Measurements from ENCODE around the gene ITGAX. TPM values are rescaled to one million over a fixed set of nuclear protein-coding genes. Genes with fewer than 3 reads are reported as not detected.

ITGAX gene
- total and polyA plus RNA-seq, 2 of the 8 experiments (the other 6 are each of a cell fraction or from before 2014, with no cell fraction given), result 0.30 TPM; not detected in 1

- Histone ChIP-seq H3K36me3 (ENCODE audit: control insufficient read depth in 2 of 4, insufficient read depth in 4 of 4, low read length in 3 of 4) (no peaks in the 10 kb centered on the region), H3K4ac (replicated peaks; ENCODE audit: insufficient read length, low read depth, low read length) (no peak overlapping the region), H3K9ac (replicated peaks in 1 of 4; ENCODE audit: extremely low read depth in 1 of 4, low read depth in 3 of 4, low read length in 3 of 4) (no peak overlapping the region), H3K79me1 (ENCODE audit: low read depth, low read length) (no peaks in the 10 kb centered on the region), H3K23me2 (ENCODE audit: low read depth, low read length) (no peaks in the 10 kb centered on the region), H4K8ac (ENCODE audit: extremely low read depth, insufficient read depth, low read length) (no peak overlapping the region), H3K14ac (ENCODE audit: insufficient read length) (no peak overlapping the region), H3K23ac (ENCODE audit: insufficient read length) (no peak overlapping the region), H3K9me3 (ENCODE audit: insufficient read depth in 2 of 2, low read depth in 1 of 2, low read length in 1 of 2) (no peaks in the 10 kb centered on the region), H2BK20ac (ENCODE audit: low read length) (no peak overlapping the region), H3K27ac (ENCODE audit: low read depth, low read length) (no peak overlapping the region), H2AFZ (ENCODE audit: low read length) (no peak overlapping the region), H2AK5ac (ENCODE audit: low read depth, low read length) (no peak overlapping the region), H3K18ac (ENCODE audit: extremely low read depth, low read length) (no peak overlapping the region), H2BK15ac (ENCODE audit: low read length) (no peak overlapping the region), H3K79me2 (ENCODE audit: control insufficient read depth in 1 of 2, insufficient read depth in 2 of 2, low read length in 2 of 2) (no peaks in the 10 kb centered on the region), H3K4me2 (ENCODE audit: insufficient read depth in 1 of 2, low read depth in 2 of 2, low read length in 2 of 2) (no peak overlapping the region), H2BK12ac (ENCODE audit: low read depth, low read length) (no peak overlapping the region), H4K91ac (replicated peaks; ENCODE audit: insufficient read length, low read length) (no peak overlapping the region), H3K56ac (replicated peaks; ENCODE audit: insufficient read length, low read depth, low read length) (no peak overlapping the region), H3K4me1 (replicated peaks in 1 of 4; ENCODE audit: control insufficient read depth in 3 of 4, insufficient read depth in 4 of 4, low read length in 3 of 4) (no peaks in the 10 kb centered on the region), H4K20me1 (replicated peaks in 1 of 2; ENCODE audit: control insufficient read depth in 1 of 2, insufficient read depth in 2 of 2, low read length in 2 of 2) (peaks cover 0 to 2% of the 10 kb centered on the region in 2 experiments), H4K5ac (ENCODE audit: insufficient read length, low read depth, low read length) (no peak overlapping the region), H3K4me3 (ENCODE audit: extremely low read depth in 1 of 4, insufficient read depth in 2 of 4, low read depth in 3 of 4, low read length in 4 of 4) (no peak overlapping the region), H2BK120ac (replicated peaks; ENCODE audit: low read depth, low read length) (no peak overlapping the region), H3K27me3 (replicated peaks in 1 of 4; ENCODE audit: control insufficient read depth in 3 of 4, extremely low read depth in 1 of 4, insufficient read depth in 3 of 4, low read length in 3 of 4) (no peaks in the 10 kb centered on the region), H2BK5ac (ENCODE audit: low read depth, low read length) (no peak overlapping the region)
- no peak for DNase-seq (ENCODE audit: low read depth in 1 of 2, low spot score in 2 of 2)
- no peak for FAIRE-seq
- ChIA-PET CTCF (ENCODE audit: partially characterized antibody) (interaction anchor here (0.6 kb wide), 1 partner anchor 402 kb away, joined by 4 read pairs; no protein-coding TSS in a partner anchor), POLR2A (ENCODE audit: partially characterized antibody) (no interaction called here)
- TF ChIP-seq NRF1 (IDR thresholded peaks at IDR 0.05; ENCODE audit: low read depth, low read length) (no peak), USF2 (IDR thresholded peaks at IDR 0.05; ENCODE audit: low read length) (no peak), TCF12 (IDR thresholded peaks at IDR 0.05; ENCODE audit: low read depth, low read length) (no peak), GTF2F1 (IDR thresholded peaks at IDR 0.05; ENCODE audit: borderline replicate concordance, low read depth, low read length) (no peak)
- WGBS, 2 experiments (ENCODE audit: extremely low coverage in 1 of 2, insufficient coverage in 1 of 2, insufficient read length in 1 of 2, insufficient replicate concordance in 2 of 2, low coverage in 1 of 2, low lambda C conversion rate in 2 of 2, missing lambda C conversion rate in 1 of 2), result 88% methylated on average over 8 of the region's 8 CpGs; no CpG with 5 or more reads in 1 of the 2 experiments
Observed at GRCh38 chr16:31376705-31377104, 21.7 kb downstream of the ITGAX start.

Measured in H1 (cell line).